ENCODE measurements around the gene FBP1. TPM values are rescaled to one million over a fixed set of nuclear protein-coding genes. Genes with fewer than 3 reads are reported as not detected.

FBP1 gene
- total RNA-seq, 1 donor from 2014 or later, result 13.6 TPM

DNA sequence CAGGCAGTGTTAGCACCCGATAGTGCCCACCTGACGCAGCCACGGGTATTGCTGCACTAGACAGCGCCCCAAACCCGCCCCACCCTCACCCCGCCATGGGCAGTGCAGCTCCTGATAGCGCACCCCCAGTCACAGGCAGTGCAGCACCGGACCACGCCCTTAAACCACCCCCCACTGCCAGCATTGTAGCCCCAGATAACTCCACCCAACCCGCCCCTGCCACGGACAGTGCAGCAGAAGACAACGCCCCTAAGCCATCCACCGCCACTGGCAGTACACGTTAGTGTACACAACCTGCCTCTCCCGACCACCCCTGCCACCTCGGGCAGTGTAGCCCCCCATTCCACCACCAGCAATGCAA is 85.3 kb downstream of the FBP1 start:
- peak; percentile 26 for ATAC-seq
- intact Hi-C loops (cut with DNase I), result no loop called here

More for the DNA sequence above, 85.3 kb downstream of the FBP1 start:
- DNase-seq (ENCODE audit: low spot score), result no peak

Other genes starting within 250 kb of the FBP1 start
- 0.67 TPM for gene PCAT7, start 84.4 kb downstream of the FBP1 start, total RNA-seq
- not detected for gene FBP2, start 45.7 kb downstream of the FBP1 start, total RNA-seq
- gene AOPEP, start 87.2 kb upstream of the FBP1 start, total RNA-seq, result 158 TPM

Data from sciatic nerve (tissue), 2 donors.